ENCODE results near the gene ZC3H6.

Gene ZC3H6

GRCh38 chr2:112322919-112323318 lies 47.5 kb downstream of the ZC3H6 start:
- TF ChIP-seq GLIS3 (CRISPR knock-in tag; IDR thresholded peaks at IDR 0.05), result no peak
- TF ChIP-seq, protein P1, sequence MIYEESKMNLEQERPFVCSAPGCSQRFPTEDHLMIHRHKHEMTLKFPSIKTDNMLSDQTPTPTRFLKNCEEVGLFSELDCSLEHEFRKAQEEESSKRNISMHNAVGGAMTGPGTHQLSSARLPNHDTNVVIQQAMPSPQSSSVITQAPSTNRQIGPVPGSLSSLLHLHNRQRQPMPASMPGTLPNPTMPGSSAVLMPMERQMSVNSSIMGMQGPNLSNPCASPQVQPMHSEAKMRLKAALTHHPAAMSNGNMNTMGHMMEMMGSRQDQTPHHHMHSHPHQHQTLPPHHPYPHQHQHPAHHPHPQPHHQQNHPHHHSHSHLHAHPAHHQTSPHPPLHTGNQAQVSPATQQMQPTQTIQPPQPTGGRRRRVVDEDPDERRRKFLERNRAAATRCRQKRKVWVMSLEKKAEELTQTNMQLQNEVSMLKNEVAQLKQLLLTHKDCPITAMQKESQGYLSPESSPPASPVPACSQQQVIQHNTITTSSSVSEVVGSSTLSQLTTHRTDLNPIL (CRISPR knock-in tag; IDR thresholded peaks at IDR 0.05; ENCODE audit: low read depth), result no peak
- no peak for TF ChIP-seq CSRNP3 (CRISPR knock-in tag; IDR thresholded peaks at IDR 0.05)
- no peak for TF ChIP-seq CSDC2 (CRISPR knock-in tag; IDR thresholded peaks at IDR 0.05)
- no peak for TF ChIP-seq ISL1 (CRISPR knock-in tag; IDR thresholded peaks at IDR 0.05)
- no peak for TF ChIP-seq TCF4 (CRISPR knock-in tag; IDR thresholded peaks at IDR 0.05; ENCODE audit: borderline replicate concordance)
- TF ChIP-seq SNAI2 (CRISPR knock-in tag; IDR thresholded peaks at IDR 0.05), result no peak
- no peak for TF ChIP-seq PPARA (CRISPR knock-in tag; IDR thresholded peaks at IDR 0.05; ENCODE audit: borderline replicate concordance)
- TF ChIP-seq TSHZ2 (CRISPR knock-in tag; IDR thresholded peaks at IDR 0.05), result no peak
- TF ChIP-seq ZFP3 (CRISPR knock-in tag; IDR thresholded peaks at IDR 0.05), result no peak
- ATAC-seq, result no peak

DNA sequence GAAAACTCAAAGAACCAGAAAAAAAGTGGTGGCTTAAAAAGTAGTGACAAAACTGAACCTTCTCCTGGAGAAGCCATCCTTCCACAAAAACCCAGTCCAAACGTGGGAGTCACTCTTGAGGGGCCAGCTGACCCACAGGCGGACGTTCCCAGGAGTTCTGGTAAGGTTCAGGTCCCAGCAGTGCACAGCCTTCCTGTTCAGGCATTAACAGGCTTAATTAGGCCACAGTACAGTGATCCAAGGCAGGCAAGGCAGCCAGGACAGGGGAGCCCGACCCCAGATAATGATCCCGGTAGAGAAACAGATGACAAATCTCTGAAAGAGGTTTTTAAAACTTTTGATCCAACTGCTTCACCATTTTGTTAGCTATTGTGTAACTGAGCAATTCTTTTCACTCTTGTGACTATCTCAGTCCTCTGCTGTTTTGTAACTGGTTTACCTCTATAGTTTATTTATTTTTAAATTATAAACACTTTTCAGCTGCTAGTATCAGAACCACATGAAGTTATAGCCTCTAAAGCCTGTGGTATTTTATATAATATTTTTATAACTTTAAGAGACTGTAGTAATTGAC lies 56.8 kb downstream of the ZC3H6 start:
- no peak for TF ChIP-seq SNAI2 (CRISPR knock-in tag; IDR thresholded peaks at IDR 0.05)
- no peak for TF ChIP-seq ZFP30 (CRISPR knock-in tag; IDR thresholded peaks at IDR 0.05)
- TF ChIP-seq POU6F1 (CRISPR knock-in tag; IDR thresholded peaks at IDR 0.05; ENCODE audit: borderline replicate concordance, low read depth), result no peak
- no peak for ATAC-seq

GRCh38 chr2:112335600-112335999 lies 60.2 kb downstream of the ZC3H6 start:
- TF ChIP-seq POU6F1 (CRISPR knock-in tag; IDR thresholded peaks at IDR 0.05; ENCODE audit: borderline replicate concordance, low read depth) (no peak), CSDC2 (CRISPR knock-in tag; IDR thresholded peaks at IDR 0.05) (no peak), ZNF8 (CRISPR knock-in tag; IDR thresholded peaks at IDR 0.05) (no peak), TCF4 (CRISPR knock-in tag; IDR thresholded peaks at IDR 0.05; ENCODE audit: borderline replicate concordance) (no peak), ARNTL (CRISPR knock-in tag; IDR thresholded peaks at IDR 0.05; ENCODE audit: borderline replicate concordance, low read depth) (no peak), ZFP30 (CRISPR knock-in tag; IDR thresholded peaks at IDR 0.05) (no peak)
- TF ChIP-seq, protein P2, sequence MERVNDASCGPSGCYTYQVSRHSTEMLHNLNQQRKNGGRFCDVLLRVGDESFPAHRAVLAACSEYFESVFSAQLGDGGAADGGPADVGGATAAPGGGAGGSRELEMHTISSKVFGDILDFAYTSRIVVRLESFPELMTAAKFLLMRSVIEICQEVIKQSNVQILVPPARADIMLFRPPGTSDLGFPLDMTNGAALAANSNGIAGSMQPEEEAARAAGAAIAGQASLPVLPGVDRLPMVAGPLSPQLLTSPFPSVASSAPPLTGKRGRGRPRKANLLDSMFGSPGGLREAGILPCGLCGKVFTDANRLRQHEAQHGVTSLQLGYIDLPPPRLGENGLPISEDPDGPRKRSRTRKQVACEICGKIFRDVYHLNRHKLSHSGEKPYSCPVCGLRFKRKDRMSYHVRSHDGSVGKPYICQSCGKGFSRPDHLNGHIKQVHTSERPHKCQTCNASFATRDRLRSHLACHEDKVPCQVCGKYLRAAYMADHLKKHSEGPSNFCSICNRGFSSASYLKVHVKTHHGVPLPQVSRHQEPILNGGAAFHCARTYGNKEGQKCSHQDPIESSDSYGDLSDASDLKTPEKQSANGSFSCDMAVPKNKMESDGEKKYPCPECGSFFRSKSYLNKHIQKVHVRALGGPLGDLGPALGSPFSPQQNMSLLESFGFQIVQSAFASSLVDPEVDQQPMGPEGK (CRISPR knock-in tag; IDR thresholded peaks at IDR 0.05; ENCODE audit: borderline replicate concordance), result no peak
- ATAC-seq, result no peak

GRCh38 chr2:112339986-112340385 lies 64.6 kb downstream of the ZC3H6 start:
- no peak for ATAC-seq
- no peak for TF ChIP-seq ESRRG (CRISPR knock-in tag; IDR thresholded peaks at IDR 0.05)
- TF ChIP-seq CSRNP3 (CRISPR knock-in tag; IDR thresholded peaks at IDR 0.05), result no peak
- no peak for TF ChIP-seq ZFP3 (CRISPR knock-in tag; IDR thresholded peaks at IDR 0.05)
- no peak for TF ChIP-seq ZC3H10 (CRISPR knock-in tag; IDR thresholded peaks at IDR 0.05)
- no peak for TF ChIP-seq POU6F1 (CRISPR knock-in tag; IDR thresholded peaks at IDR 0.05; ENCODE audit: borderline replicate concordance, low read depth)
- no peak for TF ChIP-seq ZNF70 (CRISPR knock-in tag; IDR thresholded peaks at IDR 0.05)
- TF ChIP-seq RARB (CRISPR knock-in tag; IDR thresholded peaks at IDR 0.05), result no peak
- TF ChIP-seq, protein P2 (CRISPR knock-in tag; IDR thresholded peaks at IDR 0.05; ENCODE audit: borderline replicate concordance), result no peak
- no peak for TF ChIP-seq ZNF8 (CRISPR knock-in tag; IDR thresholded peaks at IDR 0.05)

Measured in SK-N-SH treated with all-trans-retinoic acid at 6 μM for 48 hours (cell line).